ENCODE results near the gene XYLT2. TPM values are rescaled to one million over a fixed set of nuclear protein-coding genes. Genes with fewer than 3 reads are reported as not detected.
"Not testable (repeated sequence)": the region's sequence is repeated elsewhere in the genome, so short reads cannot be mapped to it uniquely, and the experiment has no call there.

XYLT2 gene
- total RNA-seq, 1 donor from 2014 or later = 10.4 TPM

GRCh38 chr17:50319306-50320004 lies 26.5 kb upstream of the XYLT2 start:
- DNase-seq (ENCODE audit: low spot score) = no peak

GRCh38 chr17:50322271-50322670 lies 23.7 kb upstream of the XYLT2 start:
- ATAC-seq (no peak), DNase-seq (ENCODE audit: low spot score) (no peak)

More at GRCh38 chr17:50319306-50320004, 26.5 kb upstream of the XYLT2 start:
- no peak for ATAC-seq

GRCh38 chr17:50323060-50323459 lies 22.9 kb upstream of the XYLT2 start:
- no peak for ATAC-seq
- no peak for DNase-seq (ENCODE audit: low spot score)

- DNase-seq (ENCODE audit: low spot score) (no peak), ATAC-seq (no peak)
Observed at GRCh38 chr17:50325906-50326305, 20.0 kb upstream of the XYLT2 start.

GRCh38 chr17:50326831-50327364 lies 19.0 kb upstream of the XYLT2 start:
- DNase-seq (ENCODE audit: low spot score) (no peak), ATAC-seq (no peak)

GRCh38 chr17:50328363-50329325 lies 17.3 kb upstream of the XYLT2 start:
- no peak for ATAC-seq
- no peak for DNase-seq (ENCODE audit: low spot score)

GRCh38 chr17:50329716-50330115 lies 16.2 kb upstream of the XYLT2 start:
- DNase-seq (ENCODE audit: low spot score) (no peak), ATAC-seq (no peak)

GRCh38 chr17:50330151-50330775 lies 15.7 kb upstream of the XYLT2 start:
- ATAC-seq = no peak
- DNase-seq (ENCODE audit: low spot score) = no peak

GRCh38 chr17:50331085-50331791 lies 14.7 kb upstream of the XYLT2 start:
- DNase-seq (ENCODE audit: low spot score) = no peak
- ATAC-seq = no peak

- DNase-seq (ENCODE audit: low spot score) = no peak
- no peak for ATAC-seq
Observed at GRCh38 chr17:50332196-50332595, 13.7 kb upstream of the XYLT2 start.

GRCh38 chr17:50333291-50334057 lies 12.5 kb upstream of the XYLT2 start:
- DNase-seq (ENCODE audit: low spot score); ATAC-seq: not testable (repeated sequence)

GRCh38 chr17:50337956-50338355 lies 8.0 kb upstream of the XYLT2 start:
- ATAC-seq = no peak
- DNase-seq (ENCODE audit: low spot score) = no peak

GRCh38 chr17:50338645-50339044 lies 7.3 kb upstream of the XYLT2 start:
- ATAC-seq = no peak
- DNase-seq (ENCODE audit: low spot score) = no peak

GRCh38 chr17:50339381-50339780 lies 6.5 kb upstream of the XYLT2 start:
- DNase-seq (ENCODE audit: low spot score) (no peak), ATAC-seq (no peak)

GRCh38 chr17:50344731-50345365 lies 1.1 kb upstream of the XYLT2 start:
- DNase-seq (ENCODE audit: low spot score) (no peak), ATAC-seq (no peak)

GRCh38 chr17:50346313-50347116 lies 589 bp downstream of the XYLT2 start:
- peak; percentile 60 for DNase-seq (ENCODE audit: low spot score)
- peak; percentile 32 for ATAC-seq

GRCh38 chr17:50347117-50347893 lies 1.4 kb downstream of the XYLT2 start:
- DNase-seq (ENCODE audit: low spot score) = no peak
- ATAC-seq = no peak

GRCh38 chr17:50347894-50348291 lies 2.0 kb downstream of the XYLT2 start:
- no peak for ATAC-seq
- DNase-seq (ENCODE audit: low spot score) = no peak

All from left lobe of liver (tissue), 2 donors.